HEK293 (cell line): ENCODE measurements around the gene CIC.

Experiments used
- BCL6B ChIP-seq: fragments of 450-650 bp; formaldehyde crosslinking; IDR thresholded peaks from 2 replicates; pipeline ENCODE4 v1.5.1; 2017; ENCODE audit warnings: missing biosample characterization, missing genetic modification characterization
- GLIS2 ChIP-seq: fragments of 450-650 bp; formaldehyde crosslinking; IDR thresholded peaks from 2 replicates; pipeline ENCODE4 v1.5.1; 2016; ENCODE audit warnings: missing biosample characterization, missing genetic modification characterization
- HIC1 ChIP-seq: fragments of 450-650 bp; formaldehyde crosslinking; IDR thresholded peaks from 2 replicates; pipeline ENCODE4 v1.5.1; 2016; ENCODE audit warnings: missing biosample characterization, missing genetic modification characterization
- MZF1 ChIP-seq: fragments of 450-650 bp; formaldehyde crosslinking; IDR thresholded peaks from 2 replicates; pipeline ENCODE4 v1.5.1; 2017; ENCODE audit warnings: missing biosample characterization, missing genetic modification characterization, borderline replicate concordance
- PRDM4 ChIP-seq: fragments of 450-650 bp; formaldehyde crosslinking; IDR thresholded peaks from 2 replicates; pipeline ENCODE4 v1.5.1; 2017; ENCODE audit warnings: missing biosample characterization, missing genetic modification characterization
- PRDM6 ChIP-seq: fragments of 450-650 bp; formaldehyde crosslinking; IDR thresholded peaks from 2 replicates; pipeline ENCODE4 v1.5.1; 2017; ENCODE audit warnings: missing biosample characterization, missing genetic modification characterization
- SCRT1 ChIP-seq: fragments of 450-650 bp; formaldehyde crosslinking; IDR thresholded peaks from 2 replicates; pipeline ENCODE4 v1.5.1; 2016; ENCODE audit warnings: missing biosample characterization, missing genetic modification characterization, borderline replicate concordance
- SP7 ChIP-seq: fragments of 450-650 bp; formaldehyde crosslinking; IDR thresholded peaks from 2 replicates; pipeline ENCODE4 v1.5.1; 2016; ENCODE audit warnings: missing biosample characterization, missing genetic modification characterization
- ZBTB17 ChIP-seq: fragments of 450-650 bp; formaldehyde crosslinking; IDR thresholded peaks from 2 replicates; pipeline ENCODE4 v1.5.1; 2016; ENCODE audit warnings: missing biosample characterization, missing genetic modification characterization
- ZBTB6 ChIP-seq: fragments of 450-650 bp; formaldehyde crosslinking; IDR thresholded peaks from 2 replicates; pipeline ENCODE4 v1.5.1; 2017; ENCODE audit warnings: missing biosample characterization, missing genetic modification characterization
- ZNF10 ChIP-seq: fragments of 450-650 bp; formaldehyde crosslinking; IDR thresholded peaks from 2 replicates; pipeline ENCODE4 v1.5.1; 2017; ENCODE audit warnings: missing biosample characterization, missing genetic modification characterization
- ZNF121 ChIP-seq: fragments of 450-650 bp; formaldehyde crosslinking; IDR thresholded peaks from 2 replicates; pipeline ENCODE4 v1.5.1; 2016; ENCODE audit warnings: missing biosample characterization, missing genetic modification characterization
- ZNF133 ChIP-seq: fragments of 450-650 bp; formaldehyde crosslinking; IDR thresholded peaks from 2 replicates; pipeline ENCODE4 v1.5.1; 2016; ENCODE audit warnings: missing biosample characterization, missing genetic modification characterization
- ZNF148 ChIP-seq: fragments of 450-650 bp; formaldehyde crosslinking; IDR thresholded peaks from 2 replicates; pipeline ENCODE4 v1.5.0; 2017; ENCODE audit warnings: missing biosample characterization, missing genetic modification characterization, borderline replicate concordance
- ZNF184 ChIP-seq: fragments of 450-650 bp; IDR thresholded peaks from 2 replicates; pipeline ENCODE4 v1.5.1; 2018; ENCODE audit warnings: missing biosample characterization, mild to moderate bottlenecking, missing genetic modification characterization
- ZNF19 ChIP-seq: fragments of 450-650 bp; formaldehyde crosslinking; IDR thresholded peaks from 2 replicates; pipeline ENCODE4; 2016; ENCODE audit warnings: missing biosample characterization, missing genetic modification characterization, low read depth
- ZNF2 ChIP-seq: fragments of 450-650 bp; formaldehyde crosslinking; IDR thresholded peaks from 2 replicates; pipeline ENCODE4 v1.5.1; 2016; ENCODE audit warnings: missing biosample characterization, missing genetic modification characterization
- ZNF239 ChIP-seq: fragments of 450-650 bp; formaldehyde crosslinking; IDR thresholded peaks from 2 replicates; pipeline ENCODE4 v1.5.1; 2016; ENCODE audit warnings: missing biosample characterization, missing genetic modification characterization
- ZNF510 ChIP-seq: fragments of 450-650 bp; formaldehyde crosslinking; IDR thresholded peaks from 2 replicates; pipeline ENCODE4 v1.5.1; 2018; ENCODE audit warnings: mild to moderate bottlenecking, missing genetic modification characterization, missing biosample characterization; ENCODE audit not compliant: insufficient replicate concordance
- ZNF529 ChIP-seq: fragments of 450-650 bp; formaldehyde crosslinking; IDR thresholded peaks from 2 replicates; pipeline ENCODE4 v1.5.1; 2017; ENCODE audit warnings: missing genetic modification characterization, missing biosample characterization; ENCODE audit not compliant: insufficient replicate concordance
- ZNF549 ChIP-seq: fragments of 450-650 bp; IDR thresholded peaks from 2 replicates; pipeline ENCODE4 v1.5.1; 2018; ENCODE audit warnings: missing biosample characterization, missing genetic modification characterization, mild to moderate bottlenecking, inconsistent platforms, moderate library complexity
- ZNF555 ChIP-seq: fragments of 450-650 bp; formaldehyde crosslinking; conservative IDR thresholded peaks from 2 replicates; pipeline ENCODE4 v1.5.1; 2017; ENCODE audit warnings: missing biosample characterization, mild to moderate bottlenecking, missing genetic modification characterization, inconsistent platforms
- ZNF560 ChIP-seq: fragments of 450-650 bp; formaldehyde crosslinking; IDR thresholded peaks from 2 replicates; pipeline ENCODE4 v1.5.1; 2017; ENCODE audit warnings: missing biosample characterization, missing genetic modification characterization, borderline replicate concordance
- ZNF571 ChIP-seq: fragments of 450-650 bp; formaldehyde crosslinking; IDR thresholded peaks from 2 replicates; pipeline ENCODE4 v1.5.0; 2017; ENCODE audit warnings: missing biosample characterization, missing genetic modification characterization
- ZNF660 ChIP-seq: fragments of 450-650 bp; IDR thresholded peaks from 2 replicates; pipeline ENCODE4 v1.5.1; 2018; ENCODE audit warnings: missing biosample characterization, mild to moderate bottlenecking, missing genetic modification characterization
- ZSCAN4 ChIP-seq: fragments of 450-650 bp; formaldehyde crosslinking; IDR thresholded peaks from 2 replicates; pipeline ENCODE4 v1.5.1; 2017; ENCODE audit warnings: missing biosample characterization, missing genetic modification characterization

CIC gene

GRCh38 chr19:42279902-42280814 lies 11.1 kb downstream of the CIC start (continued):
- TF ChIP-seq ZBTB6 (tag by site-specific recombination) (peak; percentile 36; the same call in 1 of the 2 replicates), ZBTB17 (peak; percentile 70), ZNF239 (no peak), ZNF133 (tag by site-specific recombination) (no peak), ZNF549 (tag by site-specific recombination) (no peak), PRDM6 (no peak), ZNF10 (tag by site-specific recombination) (no peak), ZNF121 (tag by site-specific recombination) (no peak), ZNF660 (tag by site-specific recombination) (peak; percentile 27; the same call in 1 of the 2 replicates), PRDM4 (tag by site-specific recombination) (peak; percentile 62; the same call in 1 of the 2 replicates), SP7 (tag by site-specific recombination) (peak; percentile 83), GLIS2 (tag by site-specific recombination) (peak; percentile 100), ZSCAN4 (tag by site-specific recombination) (no peak; the same call in 1 of the 2 replicates), MZF1 (peak; percentile 54; the same call in 1 of the 2 replicates), ZNF529 (tag by site-specific recombination) (no peak), HIC1 (tag by site-specific recombination) (peak; percentile 100), ZNF560 (tag by site-specific recombination) (no peak), ZNF19 (tag by site-specific recombination) (no peak), ZNF148 (tag by site-specific recombination) (no peak), BCL6B (tag by site-specific recombination) (no peak), ZNF571 (tag by site-specific recombination) (no peak), ZNF555 (tag by site-specific recombination) (no peak), ZNF510 (tag by site-specific recombination) (no peak), ZNF184 (tag by site-specific recombination) (no peak), SCRT1 (tag by site-specific recombination) (no peak), ZNF2 (tag by site-specific recombination) (peak; percentile 73)
